Gastrocnemius medialis (tissue), 4 donors: ENCODE data around the gene PSTPIP2.

Experiments
- POLR2A ChIP-seq, 2 donors: fragments of 450-650 bp; IDR thresholded peaks; one replicate each; pipeline ENCODE4 v1.6.1; 2017; ENCODE audit warnings: antibody characterized with exemption in 2 of 2, mild to moderate bottlenecking in 2 of 2, moderate library complexity in 2 of 2
- TF ChIP-seq, protein P1 (sequence below), 5 experiments: fragments of 450-650 bp in 3 of 5; fragments of 200-600 bp in 2 of 5; sonication (generic) in 2 of 5; IDR thresholded peaks in 4 of 5; conservative IDR thresholded peaks in 1 of 5; 1 replicate in 4 of 5; 2 replicates in 1 of 5; pipeline ENCODE4 v1.5.1; 2016 to 2019; ENCODE audit warnings: antibody characterized with exemption in 5 of 5, mild to moderate bottlenecking in 3 of 5, moderate library complexity in 3 of 5

DNA sequence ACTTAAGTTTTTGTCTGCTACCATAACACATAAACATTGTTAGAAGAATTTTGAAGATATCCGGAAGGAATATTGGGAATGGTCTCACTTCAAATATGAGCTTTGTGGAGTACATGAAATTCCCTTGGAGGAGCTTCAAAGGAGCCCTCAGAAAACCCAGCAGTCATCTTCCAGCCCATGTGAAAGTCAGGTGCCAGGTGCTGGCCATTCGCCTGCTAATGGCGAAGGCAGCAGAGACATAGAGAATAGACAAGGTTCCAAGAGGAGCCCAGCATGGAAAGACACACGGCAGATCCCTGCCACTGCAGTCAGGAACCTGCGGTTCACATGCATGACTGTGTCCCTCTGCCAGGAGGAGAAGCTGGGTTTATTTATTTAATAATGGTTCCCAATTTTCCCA, 64.9 kb downstream of the PSTPIP2 start:
- no peak for TF ChIP-seq POLR2A (IDR thresholded peaks at IDR 0.05)
- TF ChIP-seq, protein P1, sequence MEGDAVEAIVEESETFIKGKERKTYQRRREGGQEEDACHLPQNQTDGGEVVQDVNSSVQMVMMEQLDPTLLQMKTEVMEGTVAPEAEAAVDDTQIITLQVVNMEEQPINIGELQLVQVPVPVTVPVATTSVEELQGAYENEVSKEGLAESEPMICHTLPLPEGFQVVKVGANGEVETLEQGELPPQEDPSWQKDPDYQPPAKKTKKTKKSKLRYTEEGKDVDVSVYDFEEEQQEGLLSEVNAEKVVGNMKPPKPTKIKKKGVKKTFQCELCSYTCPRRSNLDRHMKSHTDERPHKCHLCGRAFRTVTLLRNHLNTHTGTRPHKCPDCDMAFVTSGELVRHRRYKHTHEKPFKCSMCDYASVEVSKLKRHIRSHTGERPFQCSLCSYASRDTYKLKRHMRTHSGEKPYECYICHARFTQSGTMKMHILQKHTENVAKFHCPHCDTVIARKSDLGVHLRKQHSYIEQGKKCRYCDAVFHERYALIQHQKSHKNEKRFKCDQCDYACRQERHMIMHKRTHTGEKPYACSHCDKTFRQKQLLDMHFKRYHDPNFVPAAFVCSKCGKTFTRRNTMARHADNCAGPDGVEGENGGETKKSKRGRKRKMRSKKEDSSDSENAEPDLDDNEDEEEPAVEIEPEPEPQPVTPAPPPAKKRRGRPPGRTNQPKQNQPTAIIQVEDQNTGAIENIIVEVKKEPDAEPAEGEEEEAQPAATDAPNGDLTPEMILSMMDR (IDR thresholded peaks at IDR 0.05 in 4 of 5, conservative IDR thresholded peaks at IDR 0.05 in 1 of 5), result no peak
